SK-N-SH treated with all-trans-retinoic acid at 6 μM for 48 hours (cell line): ENCODE data around the gene MCFD2.
A peak's percentile ranks its signal among the peaks of the same experiment; 100 is the strongest.

Experiments used
- ATAC-seq: fragments of 200-7000 bp; cut with Tn5 transposase; 3 replicates; pipeline ENCODE4 v1.9.1; 2020; ENCODE audit warnings: mild to moderate bottlenecking, moderate library complexity
- ARNTL ChIP-seq: fragments of 450-650 bp; formaldehyde crosslinking; IDR thresholded peaks from 2 replicates; pipeline ENCODE4 v1.5.0; 2020; ENCODE audit warnings: low read depth, mild to moderate bottlenecking, moderate library complexity, borderline replicate concordance
- BACH2 ChIP-seq: fragments of 250-450 bp; sonication (Bioruptor Pico); IDR thresholded peaks from 2 replicates; pipeline ENCODE4 v1.9.0; 2021; ENCODE audit warnings: mild to moderate bottlenecking, borderline replicate concordance
- CSDC2 ChIP-seq: fragments of 250-450 bp; sonication (Bioruptor Pico); IDR thresholded peaks from 2 replicates; pipeline ENCODE4 v1.5.0; 2020; ENCODE audit warnings: mild to moderate bottlenecking, moderate library complexity
- GLIS3 ChIP-seq: fragments of 250-450 bp; sonication (Bioruptor Pico); IDR thresholded peaks from 2 replicates; pipeline ENCODE4 v1.5.0; 2020; ENCODE audit warnings: mild to moderate bottlenecking, moderate library complexity
- ISL1 ChIP-seq: fragments of 250-450 bp; sonication (Bioruptor Pico); IDR thresholded peaks from 2 replicates; pipeline ENCODE4 v2.1.2; 2022; ENCODE audit warnings: mild to moderate bottlenecking, moderate library complexity
- OSR1 ChIP-seq: fragments of 250-450 bp; sonication (Bioruptor Pico); IDR thresholded peaks from 2 replicates; pipeline ENCODE4 v1.8.0; 2022; ENCODE audit warnings: moderate library complexity, mild to moderate bottlenecking, inconsistent platforms
- PPARA ChIP-seq: fragments of 250-450 bp; sonication (Bioruptor Pico); IDR thresholded peaks from 2 replicates; pipeline ENCODE4 v1.5.0; 2020; ENCODE audit warnings: mild to moderate bottlenecking, borderline replicate concordance
- RARB ChIP-seq: fragments of 250-450 bp; sonication (Bioruptor Pico); IDR thresholded peaks from 2 replicates; pipeline ENCODE4 v1.8.0; 2021; ENCODE audit warnings: mild to moderate bottlenecking, moderate library complexity
- SNAI2 ChIP-seq: fragments of 250-450 bp; sonication (Bioruptor Pico); IDR thresholded peaks from 2 replicates; pipeline ENCODE4 v1.5.0; 2020; ENCODE audit warnings: mild to moderate bottlenecking, moderate library complexity
- TOX ChIP-seq: fragments of 250-450 bp; sonication (Bioruptor Pico); IDR thresholded peaks from 2 replicates; pipeline ENCODE4 v1.8.0; 2021; ENCODE audit warnings: mild to moderate bottlenecking, moderate library complexity, borderline replicate concordance
- ZC3H10 ChIP-seq: fragments of 250-450 bp; sonication (Bioruptor Pico); IDR thresholded peaks from 2 replicates; pipeline ENCODE4 v1.5.1; 2021; ENCODE audit warnings: mild to moderate bottlenecking, moderate library complexity
- ZFP3 ChIP-seq: fragments of 250-450 bp; sonication (Bioruptor Pico); IDR thresholded peaks from 2 replicates; pipeline ENCODE4 v1.5.0; 2020; ENCODE audit warnings: mild to moderate bottlenecking, moderate library complexity
- ZFP30 ChIP-seq: fragments of 450-650 bp; formaldehyde crosslinking; IDR thresholded peaks from 2 replicates; pipeline ENCODE4 v1.5.0; 2022; ENCODE audit warnings: mild to moderate bottlenecking, moderate library complexity
- ZNF565 ChIP-seq: fragments of 450-650 bp; formaldehyde crosslinking; conservative IDR thresholded peaks from 2 replicates; pipeline ENCODE4 v1.5.0; 2020; ENCODE audit warnings: low read depth, mild to moderate bottlenecking, moderate library complexity
- ZNF70 ChIP-seq: fragments of 450-650 bp; formaldehyde crosslinking; IDR thresholded peaks from 2 replicates; pipeline ENCODE4 v1.5.0; 2020; ENCODE audit warnings: mild to moderate bottlenecking, moderate library complexity
- ZNF8 ChIP-seq: fragments of 450-650 bp; formaldehyde crosslinking; IDR thresholded peaks from 2 replicates; pipeline ENCODE4 v1.5.0; 2020; ENCODE audit warnings: mild to moderate bottlenecking, moderate library complexity
- TF ChIP-seq, protein P1 (sequence below): fragments of 250-450 bp; sonication (Bioruptor Pico); IDR thresholded peaks from 2 replicates; pipeline ENCODE4 v1.5.1; 2020; ENCODE audit warnings: low read depth, mild to moderate bottlenecking, moderate library complexity
- TF ChIP-seq, protein P2 (sequence below): fragments of 250-450 bp; sonication (Bioruptor Pico); IDR thresholded peaks from 2 replicates; pipeline ENCODE4 v1.5.1; 2021; ENCODE audit warnings: mild to moderate bottlenecking, moderate library complexity
- TF ChIP-seq, protein P3 (sequence below): fragments of 250-450 bp; sonication (Bioruptor Pico); IDR thresholded peaks from 2 replicates; pipeline ENCODE4 v1.8.0; 2020; ENCODE audit warnings: mild to moderate bottlenecking, moderate library complexity, borderline replicate concordance
- TF ChIP-seq, protein P4 (sequence below): fragments of 250-450 bp; sonication (Bioruptor Pico); IDR thresholded peaks from 2 replicates; pipeline ENCODE4 v1.5.0; 2020; ENCODE audit warnings: mild to moderate bottlenecking, moderate library complexity

MCFD2 gene

DNA sequence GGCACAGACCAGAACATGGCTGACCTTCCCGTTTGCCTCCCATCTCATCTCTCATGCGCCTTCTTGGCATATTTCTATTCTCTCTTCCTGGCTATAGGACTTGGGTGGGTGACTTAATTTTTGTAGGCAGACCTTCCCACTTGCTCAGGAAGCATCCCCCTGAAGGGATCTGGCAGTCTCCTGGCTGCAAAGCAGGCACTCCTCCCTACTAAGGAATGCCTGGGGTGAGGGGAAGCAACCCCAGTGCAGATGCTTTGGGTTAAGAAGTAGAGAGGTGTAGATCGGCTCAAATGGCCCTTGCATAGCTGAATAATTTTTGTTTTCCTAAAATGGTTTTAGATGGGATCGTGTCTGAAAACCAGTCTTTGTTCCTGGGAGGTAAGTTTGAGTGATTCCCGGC is 17.6 kb downstream of the MCFD2 start:
- no peak for ATAC-seq
- no peak for TF ChIP-seq ARNTL (CRISPR knock-in tag)
- no peak for TF ChIP-seq ZFP3 (CRISPR knock-in tag)
- no peak for TF ChIP-seq ZC3H10 (CRISPR knock-in tag)
- TF ChIP-seq ISL1 (CRISPR knock-in tag) = no peak
- TF ChIP-seq, protein P1, sequence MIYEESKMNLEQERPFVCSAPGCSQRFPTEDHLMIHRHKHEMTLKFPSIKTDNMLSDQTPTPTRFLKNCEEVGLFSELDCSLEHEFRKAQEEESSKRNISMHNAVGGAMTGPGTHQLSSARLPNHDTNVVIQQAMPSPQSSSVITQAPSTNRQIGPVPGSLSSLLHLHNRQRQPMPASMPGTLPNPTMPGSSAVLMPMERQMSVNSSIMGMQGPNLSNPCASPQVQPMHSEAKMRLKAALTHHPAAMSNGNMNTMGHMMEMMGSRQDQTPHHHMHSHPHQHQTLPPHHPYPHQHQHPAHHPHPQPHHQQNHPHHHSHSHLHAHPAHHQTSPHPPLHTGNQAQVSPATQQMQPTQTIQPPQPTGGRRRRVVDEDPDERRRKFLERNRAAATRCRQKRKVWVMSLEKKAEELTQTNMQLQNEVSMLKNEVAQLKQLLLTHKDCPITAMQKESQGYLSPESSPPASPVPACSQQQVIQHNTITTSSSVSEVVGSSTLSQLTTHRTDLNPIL (CRISPR knock-in tag) = no peak
- no peak for TF ChIP-seq OSR1 (CRISPR knock-in tag)
- no peak for TF ChIP-seq RARB (CRISPR knock-in tag)
- no peak for TF ChIP-seq GLIS3 (CRISPR knock-in tag)
- no peak for TF ChIP-seq ZNF70
- TF ChIP-seq, protein P2, sequence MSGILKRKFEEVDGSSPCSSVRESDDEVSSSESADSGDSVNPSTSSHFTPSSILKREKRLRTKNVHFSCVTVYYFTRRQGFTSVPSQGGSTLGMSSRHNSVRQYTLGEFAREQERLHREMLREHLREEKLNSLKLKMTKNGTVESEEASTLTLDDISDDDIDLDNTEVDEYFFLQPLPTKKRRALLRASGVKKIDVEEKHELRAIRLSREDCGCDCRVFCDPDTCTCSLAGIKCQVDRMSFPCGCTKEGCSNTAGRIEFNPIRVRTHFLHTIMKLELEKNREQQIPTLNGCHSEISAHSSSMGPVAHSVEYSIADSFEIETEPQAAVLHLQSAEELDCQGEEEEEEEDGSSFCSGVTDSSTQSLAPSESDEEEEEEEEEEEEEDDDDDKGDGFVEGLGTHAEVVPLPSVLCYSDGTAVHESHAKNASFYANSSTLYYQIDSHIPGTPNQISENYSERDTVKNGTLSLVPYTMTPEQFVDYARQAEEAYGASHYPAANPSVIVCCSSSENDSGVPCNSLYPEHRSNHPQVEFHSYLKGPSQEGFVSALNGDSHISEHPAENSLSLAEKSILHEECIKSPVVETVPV = no peak
- no peak for TF ChIP-seq CSDC2 (CRISPR knock-in tag)
- no peak for TF ChIP-seq BACH2 (CRISPR knock-in tag)

DNA sequence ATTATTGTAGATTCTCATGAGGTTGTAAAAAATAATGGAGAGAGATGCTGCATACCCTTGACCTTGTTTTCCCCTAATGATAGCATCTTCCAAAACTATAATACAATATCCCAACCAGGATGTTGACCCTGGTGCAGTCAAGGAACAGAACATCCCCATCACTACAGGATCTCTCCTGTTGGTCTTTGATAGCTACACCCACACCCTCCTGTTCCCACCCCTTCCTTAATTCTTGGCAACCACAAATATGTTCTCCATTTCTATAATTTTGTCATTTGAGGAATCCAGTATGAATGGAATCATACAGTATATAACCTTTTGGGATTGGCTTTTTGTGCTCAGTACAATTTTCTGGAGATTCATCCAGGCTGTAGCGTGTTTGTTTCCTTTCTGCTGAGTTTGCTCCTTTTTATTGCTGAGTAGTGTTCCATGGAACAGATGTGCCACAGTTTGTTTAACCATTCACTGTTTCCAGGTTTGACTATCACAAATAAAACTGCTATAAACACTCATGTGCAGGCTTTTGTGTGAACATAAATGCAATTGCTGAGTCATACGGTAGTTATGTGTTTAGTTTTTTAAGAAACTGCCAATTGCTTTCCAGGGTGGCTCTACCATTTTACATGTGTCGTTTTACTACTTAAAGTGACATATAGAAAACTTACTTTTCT is 22.2 kb downstream of the MCFD2 start:
- ATAC-seq = no peak

DNA sequence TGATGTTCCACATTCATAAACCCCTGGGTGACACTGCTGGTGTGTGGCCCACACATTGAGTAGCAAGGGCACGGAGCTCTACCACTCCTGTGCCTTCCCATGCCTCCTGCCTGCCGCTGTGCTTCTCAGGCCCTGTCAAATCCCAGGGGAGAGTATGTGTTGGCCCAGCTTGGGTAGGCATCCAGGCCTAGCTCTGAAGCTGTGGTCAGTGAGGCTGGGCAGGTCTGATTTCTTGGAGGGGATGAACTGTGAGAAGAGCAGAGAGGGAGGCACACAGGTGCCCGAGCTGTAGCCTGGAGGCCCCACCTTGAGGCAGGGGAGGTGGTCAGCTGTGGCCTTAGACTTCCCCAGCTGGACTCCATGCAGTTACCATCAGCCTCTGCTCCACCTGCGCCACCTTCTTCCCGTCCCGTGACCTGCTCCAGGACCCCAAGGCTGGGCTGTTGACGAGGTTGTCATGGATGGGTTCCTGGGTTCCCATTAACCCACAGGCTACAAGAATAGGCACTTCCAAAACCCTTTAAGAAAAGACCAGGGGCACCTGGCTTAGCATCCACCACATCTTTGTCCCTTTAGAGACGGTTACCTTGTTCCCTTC is 23.6 kb downstream of the MCFD2 start:
- TF ChIP-seq, protein P3, sequence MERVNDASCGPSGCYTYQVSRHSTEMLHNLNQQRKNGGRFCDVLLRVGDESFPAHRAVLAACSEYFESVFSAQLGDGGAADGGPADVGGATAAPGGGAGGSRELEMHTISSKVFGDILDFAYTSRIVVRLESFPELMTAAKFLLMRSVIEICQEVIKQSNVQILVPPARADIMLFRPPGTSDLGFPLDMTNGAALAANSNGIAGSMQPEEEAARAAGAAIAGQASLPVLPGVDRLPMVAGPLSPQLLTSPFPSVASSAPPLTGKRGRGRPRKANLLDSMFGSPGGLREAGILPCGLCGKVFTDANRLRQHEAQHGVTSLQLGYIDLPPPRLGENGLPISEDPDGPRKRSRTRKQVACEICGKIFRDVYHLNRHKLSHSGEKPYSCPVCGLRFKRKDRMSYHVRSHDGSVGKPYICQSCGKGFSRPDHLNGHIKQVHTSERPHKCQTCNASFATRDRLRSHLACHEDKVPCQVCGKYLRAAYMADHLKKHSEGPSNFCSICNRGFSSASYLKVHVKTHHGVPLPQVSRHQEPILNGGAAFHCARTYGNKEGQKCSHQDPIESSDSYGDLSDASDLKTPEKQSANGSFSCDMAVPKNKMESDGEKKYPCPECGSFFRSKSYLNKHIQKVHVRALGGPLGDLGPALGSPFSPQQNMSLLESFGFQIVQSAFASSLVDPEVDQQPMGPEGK (CRISPR knock-in tag) = no peak
- no peak for TF ChIP-seq PPARA (CRISPR knock-in tag)
- no peak for TF ChIP-seq SNAI2 (CRISPR knock-in tag)
- TF ChIP-seq ZNF8 (CRISPR knock-in tag) = no peak
- TF ChIP-seq, protein P1 (CRISPR knock-in tag) = no peak
- TF ChIP-seq CSDC2 (CRISPR knock-in tag) = no peak
- TF ChIP-seq OSR1 (CRISPR knock-in tag) = no peak
- no peak for TF ChIP-seq ARNTL (CRISPR knock-in tag)
- TF ChIP-seq, protein P4, sequence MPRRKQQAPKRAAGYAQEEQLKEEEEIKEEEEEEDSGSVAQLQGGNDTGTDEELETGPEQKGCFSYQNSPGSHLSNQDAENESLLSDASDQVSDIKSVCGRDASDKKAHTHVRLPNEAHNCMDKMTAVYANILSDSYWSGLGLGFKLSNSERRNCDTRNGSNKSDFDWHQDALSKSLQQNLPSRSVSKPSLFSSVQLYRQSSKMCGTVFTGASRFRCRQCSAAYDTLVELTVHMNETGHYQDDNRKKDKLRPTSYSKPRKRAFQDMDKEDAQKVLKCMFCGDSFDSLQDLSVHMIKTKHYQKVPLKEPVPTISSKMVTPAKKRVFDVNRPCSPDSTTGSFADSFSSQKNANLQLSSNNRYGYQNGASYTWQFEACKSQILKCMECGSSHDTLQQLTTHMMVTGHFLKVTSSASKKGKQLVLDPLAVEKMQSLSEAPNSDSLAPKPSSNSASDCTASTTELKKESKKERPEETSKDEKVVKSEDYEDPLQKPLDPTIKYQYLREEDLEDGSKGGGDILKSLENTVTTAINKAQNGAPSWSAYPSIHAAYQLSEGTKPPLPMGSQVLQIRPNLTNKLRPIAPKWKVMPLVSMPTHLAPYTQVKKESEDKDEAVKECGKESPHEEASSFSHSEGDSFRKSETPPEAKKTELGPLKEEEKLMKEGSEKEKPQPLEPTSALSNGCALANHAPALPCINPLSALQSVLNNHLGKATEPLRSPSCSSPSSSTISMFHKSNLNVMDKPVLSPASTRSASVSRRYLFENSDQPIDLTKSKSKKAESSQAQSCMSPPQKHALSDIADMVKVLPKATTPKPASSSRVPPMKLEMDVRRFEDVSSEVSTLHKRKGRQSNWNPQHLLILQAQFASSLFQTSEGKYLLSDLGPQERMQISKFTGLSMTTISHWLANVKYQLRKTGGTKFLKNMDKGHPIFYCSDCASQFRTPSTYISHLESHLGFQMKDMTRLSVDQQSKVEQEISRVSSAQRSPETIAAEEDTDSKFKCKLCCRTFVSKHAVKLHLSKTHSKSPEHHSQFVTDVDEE (CRISPR knock-in tag) = no peak
- TF ChIP-seq BACH2 (CRISPR knock-in tag) = no peak
- no peak for TF ChIP-seq ISL1 (CRISPR knock-in tag)
- TF ChIP-seq, protein P2 = no peak
- TF ChIP-seq RARB (CRISPR knock-in tag) = no peak
- TF ChIP-seq ZFP30 (CRISPR knock-in tag) = no peak
- no peak for TF ChIP-seq ZC3H10 (CRISPR knock-in tag)
- TF ChIP-seq ZNF565 (CRISPR knock-in tag) = no peak
- no peak for TF ChIP-seq TOX
- no peak for ATAC-seq

More for the DNA sequence above, 22.2 kb downstream of the MCFD2 start:
- peak; percentile 83; the same call in 1 of the 2 replicates for TF ChIP-seq ZNF8 (CRISPR knock-in tag)
- TF ChIP-seq BACH2 (CRISPR knock-in tag) = no peak
- no peak for TF ChIP-seq ZC3H10 (CRISPR knock-in tag)
